NT2/D1 (cell line): ENCODE results near the gene COL18A1.

Experiments
- DNase-seq: peaks from one replicate; pipeline ENCODE4 v3.0.0-alpha.2; 2011; ENCODE audit warnings: low read depth, low spot score
- H3K27me3 ChIP-seq: 2 replicates; pipeline ENCODE4 v1.6.0; 2011; ENCODE audit warnings: mild to moderate bottlenecking; ENCODE audit not compliant: insufficient read length, insufficient read depth
- H3K36me3 ChIP-seq: 2 replicates; pipeline ENCODE4 v1.6.1; 2011; ENCODE audit warnings: mild to moderate bottlenecking, low read length, mixed read lengths; ENCODE audit not compliant: insufficient read depth, insufficient read length
- H3K4me1 ChIP-seq: 2 replicates; pipeline ENCODE4 v1.5.1; 2011; ENCODE audit not compliant: insufficient read depth, insufficient read length
- H3K4me3 ChIP-seq: 2 replicates; pipeline ENCODE4 v1.5.1; 2011; ENCODE audit warnings: low read depth; ENCODE audit not compliant: insufficient read length
- H3K9ac ChIP-seq: 2 replicates; pipeline ENCODE4 v1.6.0; 2011; ENCODE audit warnings: low read depth; ENCODE audit not compliant: insufficient read length
- H3K9me3 ChIP-seq: 2 replicates; pipeline ENCODE4 v1.5.1; 2011; ENCODE audit warnings: mild to moderate bottlenecking, low read length; ENCODE audit not compliant: insufficient read depth
- SUZ12 ChIP-seq: IDR thresholded peaks from 2 replicates; pipeline ENCODE4 v1.6.1; 2011; ENCODE audit not compliant: insufficient read length, insufficient read depth; ENCODE audit errors: extremely low read depth
- YY1 ChIP-seq: IDR thresholded peaks from 2 replicates; pipeline ENCODE4 v1.6.1; 2011; ENCODE audit not compliant: insufficient read length, insufficient read depth
- ZNF274 ChIP-seq: IDR thresholded peaks from 2 replicates; pipeline ENCODE4 v1.6.1; 2011; ENCODE audit warnings: mild to moderate bottlenecking, low read depth, low read length

Gene COL18A1

DNA sequence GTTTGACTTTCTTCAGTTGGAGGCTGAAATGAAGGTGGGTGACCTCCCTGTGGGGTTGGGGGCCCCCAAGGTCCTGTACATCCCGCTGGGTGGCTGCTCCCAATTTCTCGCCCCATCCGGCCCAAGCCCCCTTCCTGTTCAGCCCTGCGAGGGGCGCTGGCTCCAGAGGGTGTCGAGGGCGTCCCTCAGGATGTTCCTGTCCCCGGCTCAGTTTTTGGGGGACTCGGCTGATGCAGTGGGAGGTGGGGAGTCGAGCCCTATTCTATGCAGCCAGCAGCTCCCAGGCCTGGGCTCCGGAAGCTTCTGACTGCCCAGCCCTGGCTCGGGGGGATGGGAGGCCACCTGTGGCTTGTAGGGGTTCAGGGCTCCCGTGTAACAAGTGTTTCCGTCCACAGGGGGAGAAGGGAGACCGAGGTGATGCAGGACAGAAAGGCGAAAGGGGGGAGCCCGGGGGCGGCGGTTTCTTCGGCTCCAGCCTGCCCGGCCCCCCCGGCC is 99.1 kb downstream of the COL18A1 start:
- Histone ChIP-seq H3K4me1 (peaks cover 18% of the 10 kb centered on the region), H3K36me3 (peaks cover 81% of the 10 kb centered on the region), H3K9me3 (no peaks in the 10 kb centered on the region), H3K9ac (no peak overlapping the region), H3K4me3 (no peak overlapping the region), H3K27me3 (no peaks in the 10 kb centered on the region)
- DNase-seq, result no peak
- TF ChIP-seq YY1, result no peak
- no peak for TF ChIP-seq ZNF274
- no peak for TF ChIP-seq SUZ12

DNA sequence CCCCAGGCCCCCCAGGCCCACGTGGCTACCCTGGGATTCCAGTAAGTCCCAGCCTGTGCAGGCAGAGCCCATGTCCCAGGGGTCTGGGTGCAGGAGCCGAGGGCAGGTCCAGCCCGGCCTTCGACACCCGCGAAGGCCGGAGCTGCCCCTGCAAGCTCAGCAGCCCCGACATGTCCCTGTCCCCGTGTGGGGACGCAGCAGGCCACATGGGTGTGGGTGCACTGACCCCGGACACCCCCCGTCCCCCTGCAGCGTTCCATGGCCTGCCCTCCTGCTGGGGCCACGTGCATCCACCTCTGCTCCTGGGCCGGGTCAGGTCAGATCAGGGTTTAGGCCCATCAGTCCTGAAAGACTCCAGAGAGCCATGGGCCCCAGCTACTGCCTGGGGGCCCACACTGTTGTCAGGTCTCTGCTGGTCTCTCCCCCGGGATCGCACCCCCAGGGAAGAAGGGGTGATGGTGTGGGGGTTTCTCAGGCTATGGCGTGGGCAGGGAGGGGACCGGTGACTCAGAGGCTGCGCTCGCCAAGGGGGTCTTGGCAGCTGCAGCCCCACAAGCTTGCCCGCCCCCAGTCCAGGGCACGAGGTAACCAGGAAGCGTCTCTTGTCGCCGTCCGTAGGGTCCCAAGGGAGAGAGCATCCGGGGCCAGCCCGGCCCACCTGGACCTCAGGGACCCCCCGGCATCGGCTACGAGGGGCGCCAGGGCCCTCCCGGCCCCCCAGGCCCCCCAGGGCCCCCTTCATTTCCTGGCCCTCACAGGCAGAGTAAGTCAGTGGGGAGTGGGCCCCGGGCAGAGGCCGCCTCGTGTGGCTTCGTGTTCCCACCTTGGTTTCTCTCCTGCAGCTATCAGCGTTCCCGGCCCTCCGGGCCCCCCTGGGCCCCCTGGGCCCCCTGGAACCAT is 99.8 kb downstream of the COL18A1 start:
- Histone ChIP-seq H3K27me3 (no peaks in the 10 kb centered on the region), H3K9ac (no peak overlapping the region), H3K4me3 (no peak overlapping the region), H3K9me3 (no peaks in the 10 kb centered on the region), H3K4me1 (peaks cover 18% of the 10 kb centered on the region), H3K36me3 (peaks cover 81% of the 10 kb centered on the region)
- TF ChIP-seq SUZ12, result no peak
- no peak for TF ChIP-seq YY1
- no peak for TF ChIP-seq ZNF274
- DNase-seq, result no peak

DNA sequence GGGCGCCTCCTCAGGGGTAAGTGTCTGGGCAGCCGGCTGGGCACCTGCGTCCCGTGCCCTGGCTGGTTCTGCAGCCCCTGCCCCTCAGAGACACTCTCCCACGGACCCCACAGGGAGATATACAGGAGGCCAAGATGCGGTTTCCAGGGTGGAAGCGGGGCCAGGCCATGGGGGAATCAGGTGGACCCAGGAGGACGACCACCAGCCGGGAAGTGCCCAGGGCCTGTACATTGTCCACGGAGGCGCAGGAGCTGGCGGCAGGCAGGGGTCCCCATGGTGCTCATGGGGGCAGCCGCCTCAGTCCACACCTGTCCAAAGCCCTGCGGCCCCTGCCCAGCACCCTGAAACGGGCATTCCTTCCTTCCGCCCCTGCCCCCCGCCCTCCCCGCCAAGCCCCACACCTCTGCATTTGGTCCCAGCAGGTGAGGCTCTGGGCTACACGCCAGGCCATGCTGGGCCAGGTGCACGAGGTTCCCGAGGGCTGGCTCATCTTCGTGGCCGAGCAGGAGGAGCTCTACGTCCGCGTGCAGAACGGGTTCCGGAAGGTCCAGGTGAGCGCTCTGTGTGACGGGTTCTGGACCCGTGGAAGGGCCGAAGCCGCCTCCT is 100.6 kb downstream of the COL18A1 start:
- TF ChIP-seq YY1 (no peak), ZNF274 (no peak), SUZ12 (no peak)
- peaks cover 18% of the 10 kb centered on the region for H3K4me1 ChIP-seq

DNA sequence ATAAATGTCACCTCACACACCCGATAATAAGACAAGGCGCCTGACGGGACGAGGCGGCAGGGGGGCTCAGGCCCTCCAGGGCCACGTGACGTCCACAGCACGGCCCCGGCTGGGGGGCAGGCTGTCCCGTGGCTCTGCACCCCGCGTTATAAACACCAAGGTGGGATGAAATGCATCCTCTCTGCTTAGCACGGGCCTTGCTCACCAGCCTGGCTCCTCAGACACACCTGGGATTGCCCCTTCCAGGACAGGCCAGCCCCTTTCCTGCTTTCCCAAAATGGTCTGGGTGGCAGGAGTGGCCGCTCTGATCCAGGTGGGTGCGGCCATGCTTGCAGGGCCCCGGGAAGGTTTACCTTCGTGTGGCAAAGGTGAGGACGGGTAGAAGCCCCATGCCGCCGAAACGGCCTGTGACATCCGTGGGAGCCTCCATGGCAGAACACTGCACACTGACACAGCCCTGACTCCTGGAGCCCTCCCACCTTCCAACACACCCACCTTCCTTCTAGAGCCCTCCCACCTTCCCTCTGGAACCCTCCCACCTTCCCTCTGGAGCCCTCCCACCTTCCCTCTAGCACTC is 101.4 kb downstream of the COL18A1 start:
- Histone ChIP-seq H3K27me3 (no peaks in the 10 kb centered on the region), H3K9ac (no peak overlapping the region), H3K4me3 (no peak overlapping the region), H3K4me1 (peaks cover 18% of the 10 kb centered on the region), H3K9me3 (no peaks in the 10 kb centered on the region), H3K36me3 (peaks cover 85% of the 10 kb centered on the region)
- DNase-seq, result no peak
- TF ChIP-seq SUZ12 (no peak), YY1 (no peak), ZNF274 (no peak)

More for the DNA sequence above, 100.6 kb downstream of the COL18A1 start:
- H3K36me3 ChIP-seq, result peaks cover 83% of the 10 kb centered on the region
- DNase-seq, result no peak
- H3K9me3 ChIP-seq, result no peaks in the 10 kb centered on the region
- H3K4me3 ChIP-seq, result no peak overlapping the region
- H3K27me3 ChIP-seq, result no peaks in the 10 kb centered on the region
- H3K9ac ChIP-seq, result no peak overlapping the region

DNA sequence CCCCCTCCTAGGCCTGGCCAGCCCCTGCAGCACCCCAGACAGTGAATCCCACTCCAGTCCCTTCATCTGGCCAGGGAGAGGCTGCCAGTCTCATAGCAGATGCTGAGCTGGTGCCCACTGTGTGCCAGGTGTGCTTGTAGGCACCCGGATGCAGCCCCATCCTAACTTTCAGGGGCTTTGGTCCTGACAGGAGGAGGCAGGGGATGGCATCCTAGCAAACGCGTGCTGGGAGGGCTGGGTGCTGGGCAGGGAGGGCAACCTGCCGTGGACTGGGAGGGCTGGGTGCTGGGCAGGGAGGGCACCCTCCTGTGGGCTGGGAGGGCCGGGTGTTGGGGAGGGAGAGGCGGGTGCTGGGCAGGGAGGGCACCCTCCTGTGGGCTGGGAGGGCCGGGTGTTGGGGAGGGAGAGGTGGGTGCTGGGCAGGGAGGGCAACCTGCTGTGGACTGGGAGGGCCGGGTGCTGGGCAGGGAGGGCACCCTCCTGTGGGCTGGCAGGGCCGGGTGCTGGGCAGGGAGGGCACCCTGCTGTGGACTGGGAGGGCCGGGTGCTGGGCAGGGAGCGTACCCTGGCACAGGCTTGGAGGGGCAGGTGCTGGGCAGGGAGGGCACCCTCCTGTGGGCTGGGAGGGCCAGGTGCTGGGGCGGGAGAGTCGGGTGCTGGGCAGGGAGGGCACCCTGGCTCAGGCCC is 102.0 kb downstream of the COL18A1 start:
- Histone ChIP-seq H3K27me3 (no peaks in the 10 kb centered on the region), H3K4me3 (no peak overlapping the region), H3K36me3 (peaks cover 88% of the 10 kb centered on the region), H3K4me1 (peaks cover 21% of the 10 kb centered on the region), H3K9ac (no peak overlapping the region), H3K9me3 (no peaks in the 10 kb centered on the region)
- no peak for DNase-seq
- no peak for TF ChIP-seq ZNF274
- no peak for TF ChIP-seq SUZ12
- no peak for TF ChIP-seq YY1

DNA sequence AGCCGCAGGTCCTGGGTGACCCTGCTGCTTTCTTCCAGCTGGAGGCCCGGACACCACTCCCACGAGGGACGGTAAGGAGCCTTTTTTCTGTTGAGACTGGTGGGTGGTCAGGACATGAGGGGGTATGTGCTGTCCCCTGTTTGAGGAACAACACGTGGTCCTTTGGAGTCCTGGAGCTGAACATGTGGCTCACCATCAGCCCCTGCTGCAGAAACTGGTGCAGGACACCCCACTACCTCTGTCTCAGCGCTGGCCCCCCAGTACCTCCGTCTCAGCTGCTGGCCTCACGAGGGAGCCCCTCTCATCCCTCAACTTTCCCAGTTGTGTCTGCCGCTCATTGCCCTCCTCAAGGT is 102.5 kb downstream of the COL18A1 start:
- Histone ChIP-seq H3K27me3 (no peaks in the 10 kb centered on the region), H3K9me3 (no peaks in the 10 kb centered on the region), H3K4me1 (peaks cover 22% of the 10 kb centered on the region), H3K36me3 (peaks cover 89% of the 10 kb centered on the region), H3K9ac (no peak overlapping the region), H3K4me3 (no peak overlapping the region)
- TF ChIP-seq ZNF274 (no peak), SUZ12 (no peak), YY1 (no peak)
- DNase-seq, result no peak

DNA sequence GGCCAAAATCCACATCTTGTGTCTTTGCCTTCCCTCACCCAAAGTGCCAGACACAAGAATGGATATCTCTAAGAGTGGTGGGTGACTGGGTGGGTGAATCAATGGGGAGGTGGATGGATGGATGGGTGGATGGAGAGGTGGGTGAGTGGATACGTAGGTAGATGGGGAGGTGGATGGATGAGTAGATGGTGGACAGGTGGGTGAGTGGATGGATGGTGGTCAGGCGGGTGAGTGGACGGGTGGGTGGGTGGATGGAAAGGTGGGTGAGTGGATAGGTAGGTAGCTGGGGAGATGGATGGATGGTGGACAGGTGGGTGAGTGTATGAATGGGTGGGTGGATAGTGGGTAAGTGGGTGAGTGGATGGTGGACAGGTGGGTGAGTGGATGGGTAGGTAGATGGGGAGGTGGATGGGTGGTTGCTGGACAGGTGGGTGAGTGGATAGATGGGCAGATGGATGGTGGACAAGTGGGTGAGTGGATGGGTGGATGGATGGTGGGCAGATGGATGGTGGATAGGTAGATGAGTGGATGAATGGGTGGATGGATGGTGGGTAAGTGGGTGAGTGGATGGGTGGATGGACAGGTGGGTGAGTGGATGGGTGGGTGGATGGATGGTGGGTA is 103.0 kb downstream of the COL18A1 start:
- H3K27me3 ChIP-seq, result no peaks in the 10 kb centered on the region
- no peak for TF ChIP-seq YY1
- TF ChIP-seq SUZ12, result no peak
- no peak for TF ChIP-seq ZNF274
- H3K4me3 ChIP-seq, result no peak overlapping the region
- peaks cover 24% of the 10 kb centered on the region for H3K4me1 ChIP-seq
- no peak overlapping the region for H3K9ac ChIP-seq
- no peak for DNase-seq
- H3K36me3 ChIP-seq, result peaks cover 91% of the 10 kb centered on the region
- H3K9me3 ChIP-seq, result no peaks in the 10 kb centered on the region
